Karpas-422 (cell line): ENCODE measurements around the gene CEP112. TPM values are rescaled to one million over a fixed set of nuclear protein-coding genes. Genes with fewer than 3 reads are reported as not detected.

Experiments used
- DNase-seq: peaks from one replicate; pipeline ENCODE4 v3.0.0-alpha.2; 2015
- H2AFZ ChIP-seq: fragments of 200-600 bp; sonication (generic); 2 replicates; pipeline ENCODE4 v1.6.1; 2014; ENCODE audit warnings: antibody characterized with exemption, low read length, mixed read lengths
- H3K27ac ChIP-seq: fragments of 200-600 bp; sonication (generic); 2 replicates; pipeline ENCODE4 v1.5.1; 2014; ENCODE audit warnings: mild to moderate bottlenecking, low read length, moderate library complexity
- H3K27me3 ChIP-seq: fragments of 200-600 bp; sonication (generic); 2 replicates; pipeline ENCODE4 v1.6.1; 2014; ENCODE audit warnings: low read length, mixed read lengths
- H3K36me3 ChIP-seq: fragments of 200-600 bp; sonication (generic); 2 replicates; pipeline ENCODE4 v1.6.1; 2014; ENCODE audit warnings: low read length, mixed read lengths; ENCODE audit not compliant: insufficient read depth
- H3K4me1 ChIP-seq: fragments of 200-600 bp; sonication (generic); 2 replicates; pipeline ENCODE4 v1.6.1; 2014; ENCODE audit warnings: mild to moderate bottlenecking, low read length, mixed read lengths
- H3K4me2 ChIP-seq: fragments of 200-600 bp; sonication (generic); 2 replicates; pipeline ENCODE4 v1.6.1; 2014; ENCODE audit warnings: low read length, low read depth, mild to moderate bottlenecking; ENCODE audit not compliant: poor library complexity, severe bottlenecking
- H3K4me3 ChIP-seq: fragments of 200-600 bp; sonication (generic); 2 replicates; pipeline ENCODE4 v1.5.1; 2014; ENCODE audit warnings: mild to moderate bottlenecking, antibody characterized with exemption, low read length, mixed read lengths
- H3K79me2 ChIP-seq: fragments of 200-600 bp; sonication (generic); 2 replicates; pipeline ENCODE4 v1.6.1; 2014; ENCODE audit warnings: mild to moderate bottlenecking, low read length, mixed read lengths
- H3K9ac ChIP-seq: fragments of 200-600 bp; sonication (generic); 2 replicates; pipeline ENCODE4 v1.6.0; 2014; ENCODE audit warnings: low read length
- H3K9me2 ChIP-seq: fragments of 200-600 bp; sonication (generic), shearing (Covaris generic); replicated peaks from 2 replicates; pipeline ENCODE4 v1.6.0; 2014; ENCODE audit warnings: mild to moderate bottlenecking, low read length, moderate library complexity; ENCODE audit not compliant: insufficient read depth
- H3K9me3 ChIP-seq: fragments of 300-700, 200-600 bp; sonication (generic); 2 replicates; pipeline ENCODE4 v1.6.1; 2014; ENCODE audit warnings: low read length, mixed read lengths
- H4K20me1 ChIP-seq: fragments of 200-600 bp; sonication (generic); 2 replicates; pipeline ENCODE4 v1.6.1; 2014; ENCODE audit warnings: mild to moderate bottlenecking, antibody characterized with exemption, low read length, low read depth; ENCODE audit not compliant: insufficient read depth
- total RNA-seq: library from RNA; depleted of rRNA; stranded (reverse); fragments of >200 nt; shearing (Covaris generic); gene quantifications from 2 replicates; pipeline ENCODE4 v1.2.3, GENCODE V29; 2014; ENCODE audit warnings: low replicate concordance

Gene CEP112
- total RNA-seq, 1 experiment from 2014 or later = not detected

DNA sequence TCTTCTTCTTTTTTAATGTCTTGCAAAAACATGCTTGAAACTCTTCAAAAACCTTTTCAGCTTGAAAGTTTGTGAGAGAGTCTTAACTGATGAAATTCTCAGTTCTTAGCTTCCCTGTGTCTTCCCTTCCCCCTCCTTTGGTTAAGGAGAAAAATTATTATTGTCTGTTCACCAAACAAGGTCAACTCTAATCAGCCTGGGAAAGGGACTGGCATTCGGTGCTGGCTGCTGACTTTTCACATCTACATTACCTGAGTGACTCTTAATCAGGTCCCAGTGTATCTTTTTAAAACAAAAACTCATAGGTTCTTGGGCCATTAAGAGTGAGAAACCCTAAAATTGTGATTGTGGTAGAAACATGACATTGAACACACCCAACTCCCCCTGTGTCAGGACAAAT, 591.4 kb downstream of the CEP112 start:
- Histone ChIP-seq H3K4me2 (no peak overlapping the region), H3K79me2 (no peaks in the 10 kb centered on the region), H3K9me2 (no peaks in the 10 kb centered on the region), H2AFZ (no peak overlapping the region), H3K4me3 (no peak overlapping the region), H3K36me3 (no peaks in the 10 kb centered on the region), H3K9me3 (no peaks in the 10 kb centered on the region), H3K27ac (no peak overlapping the region), H3K9ac (no peak overlapping the region), H3K4me1 (no peaks in the 10 kb centered on the region), H4K20me1 (no peaks in the 10 kb centered on the region), H3K27me3 (no peaks in the 10 kb centered on the region)
- DNase-seq = no peak

DNA sequence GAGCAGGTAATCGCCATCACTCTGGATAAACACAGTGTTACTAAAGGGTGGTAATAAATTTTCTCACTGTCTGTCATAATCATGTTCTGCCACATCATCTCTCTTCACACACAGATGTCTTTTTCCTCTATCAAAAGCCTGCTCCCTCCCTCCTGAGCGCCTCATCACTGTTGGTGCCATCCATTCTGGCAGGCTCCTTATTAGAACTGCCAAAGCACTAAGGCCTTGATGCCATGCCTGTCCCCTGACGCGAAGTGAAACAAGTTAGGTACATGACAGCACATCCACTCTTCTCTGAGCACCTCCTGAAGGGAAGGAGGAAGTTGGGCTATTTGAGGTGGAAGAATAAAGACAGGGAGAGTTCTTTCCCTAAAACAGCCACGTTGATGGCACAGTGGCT, 592.3 kb downstream of the CEP112 start:
- H3K9me2 ChIP-seq = no peaks in the 10 kb centered on the region
- H3K27me3 ChIP-seq = no peaks in the 10 kb centered on the region
- H3K9ac ChIP-seq = no peak overlapping the region
- H3K9me3 ChIP-seq = no peaks in the 10 kb centered on the region
- H2AFZ ChIP-seq = no peak overlapping the region
- no peak overlapping the region for H3K4me2 ChIP-seq
- no peaks in the 10 kb centered on the region for H3K36me3 ChIP-seq
- H3K4me1 ChIP-seq = no peaks in the 10 kb centered on the region
- H3K4me3 ChIP-seq = no peak overlapping the region
- H3K27ac ChIP-seq = no peak overlapping the region
- no peak for DNase-seq
- H3K79me2 ChIP-seq = no peaks in the 10 kb centered on the region
- no peaks in the 10 kb centered on the region for H4K20me1 ChIP-seq

DNA sequence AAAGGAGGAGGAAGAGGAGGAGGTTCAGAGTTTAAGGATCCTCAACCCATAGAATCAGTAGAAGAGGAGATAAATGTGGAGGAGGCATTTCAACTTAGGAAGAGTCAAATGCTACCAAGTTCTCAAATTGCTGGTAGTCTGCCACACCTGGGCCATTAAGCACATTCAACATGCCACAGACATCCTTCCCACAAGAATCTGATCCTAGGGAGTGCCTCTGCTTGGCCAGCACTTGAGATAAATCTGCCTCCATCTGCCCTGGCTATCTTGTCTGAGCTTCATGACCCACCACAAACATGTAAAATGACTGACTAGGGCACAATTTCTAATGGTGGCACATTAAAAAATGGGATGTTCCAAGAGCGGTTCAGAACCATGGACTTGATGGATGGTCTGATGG, 593.2 kb downstream of the CEP112 start:
- Histone ChIP-seq H3K36me3 (no peaks in the 10 kb centered on the region), H4K20me1 (no peaks in the 10 kb centered on the region), H3K27ac (no peak overlapping the region), H3K4me3 (no peak overlapping the region), H3K4me1 (no peaks in the 10 kb centered on the region), H3K4me2 (no peak overlapping the region), H2AFZ (no peak overlapping the region), H3K9ac (no peak overlapping the region), H3K9me2 (no peaks in the 10 kb centered on the region), H3K79me2 (no peaks in the 10 kb centered on the region), H3K27me3 (no peaks in the 10 kb centered on the region), H3K9me3 (no peaks in the 10 kb centered on the region)
- DNase-seq = no peak

DNA sequence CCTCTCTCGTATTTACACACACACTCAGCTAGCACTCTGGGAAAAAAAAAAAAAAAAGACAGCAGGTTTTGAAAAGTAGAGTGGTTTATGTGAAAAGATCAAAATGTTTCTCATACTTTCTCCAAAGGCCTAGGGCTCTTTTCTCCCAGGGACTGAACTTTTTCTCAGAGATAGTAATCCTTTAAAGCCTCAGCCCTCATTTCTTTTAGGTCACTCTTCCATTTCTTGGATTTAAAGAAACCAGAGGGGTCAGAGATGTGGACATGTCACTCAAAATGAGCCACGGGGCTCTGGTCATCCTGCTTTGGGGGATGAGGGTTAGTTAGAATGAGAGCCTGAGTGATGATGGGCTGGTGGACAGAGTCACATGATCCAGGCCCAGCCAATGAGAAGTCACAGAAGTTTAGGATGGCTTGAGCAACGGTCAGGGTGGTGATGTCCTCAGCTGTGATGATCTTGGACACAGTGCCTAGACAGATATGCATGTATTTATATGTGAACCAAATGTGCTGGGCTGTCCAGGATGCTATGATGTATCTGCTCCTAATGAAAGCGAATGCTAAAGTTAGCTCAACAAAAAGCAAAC, 596.8 kb downstream of the CEP112 start:
- no peak overlapping the region for H3K4me2 ChIP-seq
- no peaks in the 10 kb centered on the region for H3K36me3 ChIP-seq
- no peaks in the 10 kb centered on the region for H3K9me3 ChIP-seq
- no peaks in the 10 kb centered on the region for H4K20me1 ChIP-seq
- no peak overlapping the region for H3K4me3 ChIP-seq
- H3K9ac ChIP-seq = no peak overlapping the region
- no peaks in the 10 kb centered on the region for H3K4me1 ChIP-seq
- no peaks in the 10 kb centered on the region for H3K27me3 ChIP-seq
- H3K27ac ChIP-seq = no peak overlapping the region
- H2AFZ ChIP-seq = no peak overlapping the region
- no peak for DNase-seq
- H3K9me2 ChIP-seq = no peaks in the 10 kb centered on the region
- no peaks in the 10 kb centered on the region for H3K79me2 ChIP-seq

DNA sequence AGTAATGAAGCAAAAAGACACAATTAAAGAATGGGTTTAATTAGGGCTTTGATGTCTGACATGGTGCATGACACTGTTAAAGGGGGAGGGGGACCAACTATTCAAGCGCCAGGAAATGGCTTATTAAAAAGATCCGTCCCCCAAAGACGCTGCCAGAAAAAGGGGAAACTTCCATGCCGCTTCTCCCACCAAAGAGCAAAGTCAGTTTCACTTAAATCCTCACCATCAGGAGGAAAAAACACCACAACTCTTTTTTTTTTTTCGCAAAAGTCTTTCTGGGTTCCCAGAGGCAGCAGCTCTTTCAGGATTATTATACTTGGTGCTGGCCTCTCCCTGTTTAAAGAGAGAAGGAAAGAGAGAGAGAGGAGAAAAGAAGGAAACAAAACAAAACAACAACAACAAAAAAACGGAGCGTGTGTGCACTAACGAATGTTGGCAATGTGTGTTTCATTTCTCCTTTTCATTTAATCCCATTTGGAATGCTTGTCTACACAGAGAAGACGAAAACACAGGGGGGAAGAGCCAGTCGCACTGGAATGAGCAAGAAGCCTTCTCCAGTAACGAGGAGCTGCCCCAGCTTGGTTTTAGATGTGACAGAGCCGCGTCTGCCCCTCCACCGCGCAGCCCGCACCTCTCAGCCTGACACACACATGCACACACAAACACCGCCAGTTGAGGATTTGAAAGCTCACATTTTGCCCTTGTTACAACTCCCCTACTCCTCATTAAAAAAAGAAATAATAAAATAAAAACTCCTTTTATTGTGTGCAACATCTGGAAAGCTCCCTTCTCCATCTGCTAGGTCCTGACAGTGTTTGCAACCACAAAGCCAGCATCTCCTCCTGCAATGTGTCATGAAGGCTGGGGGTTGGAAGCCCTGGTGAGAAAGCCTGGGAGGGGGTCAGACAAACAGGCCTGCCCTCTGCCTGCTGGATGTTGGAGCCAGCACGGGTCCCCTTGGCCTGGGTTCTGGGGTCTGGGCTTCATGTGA, 597.8 kb downstream of the CEP112 start:
- Histone ChIP-seq H2AFZ (no peak overlapping the region), H3K4me1 (no peaks in the 10 kb centered on the region), H3K4me3 (no peak overlapping the region), H3K9ac (no peak overlapping the region), H4K20me1 (no peaks in the 10 kb centered on the region), H3K4me2 (no peak overlapping the region), H3K9me3 (no peaks in the 10 kb centered on the region), H3K27ac (no peak overlapping the region), H3K79me2 (no peaks in the 10 kb centered on the region), H3K36me3 (no peaks in the 10 kb centered on the region), H3K27me3 (no peaks in the 10 kb centered on the region), H3K9me2 (no peaks in the 10 kb centered on the region)
- no peak for DNase-seq

DNA sequence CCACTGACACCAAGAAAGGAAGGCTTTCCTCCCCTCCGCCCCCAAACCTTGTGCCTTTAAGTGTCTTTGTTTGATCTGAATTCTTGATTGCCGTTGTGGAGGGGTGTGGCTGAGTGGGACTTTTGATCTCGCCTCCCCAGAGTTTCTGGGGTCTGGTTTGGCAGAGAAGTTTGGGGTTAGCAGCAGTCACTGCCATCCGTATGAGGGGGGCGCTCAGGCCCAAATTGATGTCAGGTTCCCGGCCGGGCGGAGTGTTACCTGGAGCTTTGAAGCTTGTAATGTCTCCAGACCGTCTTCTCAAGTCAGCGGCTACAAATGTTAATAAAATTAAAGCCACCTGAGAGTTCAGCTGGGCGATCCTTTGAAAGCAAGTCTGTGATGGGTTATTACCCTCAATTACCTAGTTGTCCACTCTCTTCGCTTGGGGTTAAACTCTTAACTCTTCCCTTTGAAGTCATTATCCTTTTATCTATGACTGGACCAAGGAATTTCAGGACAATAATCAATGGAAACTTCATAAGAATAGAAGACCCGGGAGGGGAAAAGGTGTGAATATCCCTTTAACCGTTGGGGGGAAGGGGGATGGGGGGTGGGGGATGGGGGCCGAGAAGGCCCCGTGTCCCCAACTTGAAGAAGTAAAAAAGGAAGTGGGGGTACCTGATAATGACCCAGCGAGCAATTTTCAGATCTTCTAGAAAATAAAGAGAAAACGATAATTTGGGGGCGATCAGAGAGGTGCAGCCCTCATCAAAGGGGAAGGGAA, 598.7 kb downstream of the CEP112 start:
- no peak for DNase-seq

DNA sequence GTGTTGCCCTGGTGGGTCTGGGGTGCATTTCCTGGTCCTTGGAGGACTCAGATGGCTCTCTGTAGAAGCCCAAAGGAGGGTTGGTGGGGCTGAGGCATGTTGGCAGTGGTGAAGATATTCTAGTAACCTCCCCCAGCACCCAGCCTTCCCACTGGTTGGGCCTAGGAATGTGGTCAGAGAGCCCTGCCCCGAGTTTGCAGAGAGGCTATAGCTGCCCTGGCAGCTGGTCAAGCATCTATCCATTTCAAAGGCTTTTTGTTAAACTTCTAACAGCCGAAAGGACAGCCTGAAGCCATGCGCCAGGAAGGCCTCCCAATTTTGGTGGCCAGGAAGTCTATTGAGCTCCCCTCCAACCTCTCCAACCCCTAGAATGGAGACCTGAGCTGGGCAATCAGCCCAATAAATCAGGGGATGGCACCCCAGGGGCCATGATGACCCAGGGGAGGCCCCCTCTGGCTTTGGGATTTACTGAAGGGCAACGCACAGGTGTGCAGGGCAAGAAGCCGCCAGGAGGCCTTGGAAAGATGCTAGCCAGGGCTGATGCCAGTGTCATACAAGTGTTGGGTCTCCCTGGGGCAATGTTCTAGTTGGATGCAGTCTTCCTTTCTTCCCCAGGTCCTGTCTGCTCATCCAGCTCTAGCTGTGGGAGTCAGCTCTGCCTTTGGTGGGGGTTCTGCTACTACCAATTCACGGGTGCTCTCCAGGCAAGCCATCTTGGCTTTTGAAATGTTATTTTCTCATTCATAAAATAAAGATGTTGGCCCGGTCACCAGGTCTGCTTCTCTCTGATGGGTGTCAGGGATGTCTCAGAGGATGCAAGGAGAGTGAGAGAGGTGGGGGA, 599.6 kb downstream of the CEP112 start:
- Histone ChIP-seq H3K9me2 (no peaks in the 10 kb centered on the region), H3K9ac (no peak overlapping the region), H3K79me2 (no peaks in the 10 kb centered on the region), H3K9me3 (no peaks in the 10 kb centered on the region), H3K27ac (no peak overlapping the region), H3K4me2 (no peak overlapping the region), H3K4me1 (no peaks in the 10 kb centered on the region), H3K27me3 (no peaks in the 10 kb centered on the region), H3K4me3 (no peak overlapping the region), H4K20me1 (no peaks in the 10 kb centered on the region), H2AFZ (no peak overlapping the region), H3K36me3 (no peaks in the 10 kb centered on the region)
- DNase-seq = no peak

More for the DNA sequence above, 598.7 kb downstream of the CEP112 start:
- no peaks in the 10 kb centered on the region for H4K20me1 ChIP-seq
- H3K9ac ChIP-seq = no peak overlapping the region
- no peak overlapping the region for H3K4me3 ChIP-seq
- no peaks in the 10 kb centered on the region for H3K79me2 ChIP-seq
- no peak overlapping the region for H3K27ac ChIP-seq
- H3K4me1 ChIP-seq = no peaks in the 10 kb centered on the region
- no peaks in the 10 kb centered on the region for H3K9me2 ChIP-seq
- no peak overlapping the region for H3K4me2 ChIP-seq
- H2AFZ ChIP-seq = no peak overlapping the region
- no peaks in the 10 kb centered on the region for H3K36me3 ChIP-seq
- H3K27me3 ChIP-seq = no peaks in the 10 kb centered on the region
- no peaks in the 10 kb centered on the region for H3K9me3 ChIP-seq
